Ovary (tissue), 3 donors: ENCODE results near the gene ETV5.

ENCODE experiments used
- EP300 ChIP-seq: sonication (generic); formaldehyde crosslinking; IDR thresholded peaks from one replicate; pipeline ENCODE4 v1.6.1; 2017; ENCODE audit warnings: antibody characterized with exemption
- TF ChIP-seq, protein P1 (sequence below), 3 donors: fragments of 450-650 bp in 2 of 3; fragments of 200-600 bp in 1 of 3; IDR thresholded peaks; one replicate each; pipeline versions ENCODE4 v1.5.1 to v1.8.0; 2016 to 2022; ENCODE audit warnings: antibody characterized with exemption in 3 of 3, mild to moderate bottlenecking in 1 of 3
- donor health status: DM: no; HTN: no; CAD: no.

DNA sequence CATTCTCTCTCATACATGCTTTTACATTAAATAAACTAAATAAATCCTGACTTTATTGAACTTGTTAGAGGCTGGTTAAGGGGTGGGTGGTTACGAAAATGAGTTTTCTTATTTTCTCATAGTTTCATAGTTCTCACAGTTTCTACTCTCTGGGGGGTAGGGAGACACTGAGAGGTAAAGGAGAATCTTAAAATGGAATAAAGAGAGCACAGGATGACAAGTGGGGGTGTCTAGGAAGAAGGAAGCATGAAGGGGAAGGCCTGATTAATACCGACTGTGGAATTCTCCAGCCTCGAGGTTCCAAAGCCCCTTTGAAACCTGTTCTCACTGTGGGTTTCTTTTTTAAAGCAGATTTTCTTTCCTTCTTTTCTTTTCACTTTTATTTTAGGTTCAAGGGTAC, 104.7 kb downstream of the ETV5 start:
- TF ChIP-seq, protein P1, sequence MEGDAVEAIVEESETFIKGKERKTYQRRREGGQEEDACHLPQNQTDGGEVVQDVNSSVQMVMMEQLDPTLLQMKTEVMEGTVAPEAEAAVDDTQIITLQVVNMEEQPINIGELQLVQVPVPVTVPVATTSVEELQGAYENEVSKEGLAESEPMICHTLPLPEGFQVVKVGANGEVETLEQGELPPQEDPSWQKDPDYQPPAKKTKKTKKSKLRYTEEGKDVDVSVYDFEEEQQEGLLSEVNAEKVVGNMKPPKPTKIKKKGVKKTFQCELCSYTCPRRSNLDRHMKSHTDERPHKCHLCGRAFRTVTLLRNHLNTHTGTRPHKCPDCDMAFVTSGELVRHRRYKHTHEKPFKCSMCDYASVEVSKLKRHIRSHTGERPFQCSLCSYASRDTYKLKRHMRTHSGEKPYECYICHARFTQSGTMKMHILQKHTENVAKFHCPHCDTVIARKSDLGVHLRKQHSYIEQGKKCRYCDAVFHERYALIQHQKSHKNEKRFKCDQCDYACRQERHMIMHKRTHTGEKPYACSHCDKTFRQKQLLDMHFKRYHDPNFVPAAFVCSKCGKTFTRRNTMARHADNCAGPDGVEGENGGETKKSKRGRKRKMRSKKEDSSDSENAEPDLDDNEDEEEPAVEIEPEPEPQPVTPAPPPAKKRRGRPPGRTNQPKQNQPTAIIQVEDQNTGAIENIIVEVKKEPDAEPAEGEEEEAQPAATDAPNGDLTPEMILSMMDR (IDR thresholded peaks at IDR 0.05) = no peak
- no peak for TF ChIP-seq EP300
